H1 (cell line): ENCODE results near the gene SYMPK. TPM values are rescaled to one million over a fixed set of nuclear protein-coding genes. Genes with fewer than 3 reads are reported as not detected.
A peak's percentile ranks its signal among the peaks of the same experiment; 100 is the strongest.

Experiments
- CTCF ChIA-PET: fragments of 300-600 bp; sonication (Branson Sonifier 250); formaldehyde crosslinking; loops from one replicate; lab custom pipeline; 2021; ENCODE audit not compliant: partially characterized antibody; lab: Charles Lee
- POLR2A ChIA-PET: fragments of 300-600 bp; sonication (Branson Sonifier 250); formaldehyde crosslinking; loops from one replicate; lab custom pipeline; 2021; ENCODE audit warnings: inconsistent platforms; ENCODE audit not compliant: partially characterized antibody; lab: Charles Lee
- DNase-seq, 2 experiments: peaks; one replicate each; pipeline versions ENCODE4 v3.0.0 to v3.0.0-alpha.2; 2010 to 2022; ENCODE audit warnings: low spot score in 2 of 2, low read depth in 1 of 2, mixed read lengths in 1 of 2
- FAIRE-seq: peaks from 2 replicates; lab custom pipeline; 2011; peaks lifted over from hg19 to GRCh38; lab: Jason Lieb, UNC
- H2AFZ ChIP-seq: 2 replicates; pipeline ENCODE4 v1.8.1; 2012; ENCODE audit warnings: low read length, inconsistent platforms
- H2AK5ac ChIP-seq: 2 replicates; pipeline ENCODE4 v1.6.1; 2013; ENCODE audit warnings: low read depth, low read length
- H2BK120ac ChIP-seq: replicated peaks from 2 replicates; pipeline ENCODE3; 2013; ENCODE audit warnings: low read depth, low read length, inconsistent platforms
- H2BK12ac ChIP-seq: 2 replicates; pipeline ENCODE4 v1.6.1; 2013; ENCODE audit warnings: low read depth, low read length
- H2BK15ac ChIP-seq: 2 replicates; pipeline ENCODE4 v1.6.1; 2013; ENCODE audit warnings: low read length
- H2BK20ac ChIP-seq: 2 replicates; pipeline ENCODE4 v1.6.1; 2013; ENCODE audit warnings: low read length
- H2BK5ac ChIP-seq: 2 replicates; pipeline ENCODE4 v1.6.1; 2013; ENCODE audit warnings: low read depth, low read length
- H3K14ac ChIP-seq: 2 replicates; pipeline ENCODE4 v1.6.1; 2013; ENCODE audit warnings: inconsistent platforms; ENCODE audit not compliant: insufficient read length
- H3K18ac ChIP-seq: 2 replicates; pipeline ENCODE4 v1.6.1; 2013; ENCODE audit warnings: low read length; ENCODE audit errors: extremely low read depth
- H3K23ac ChIP-seq: 2 replicates; pipeline ENCODE4 v1.6.1; 2013; ENCODE audit warnings: inconsistent platforms; ENCODE audit not compliant: insufficient read length
- H3K23me2 ChIP-seq: 2 replicates; pipeline ENCODE4 v1.6.1; 2013; ENCODE audit warnings: low read depth, low read length
- H3K27ac ChIP-seq: 2 replicates; pipeline ENCODE4 v1.6.1; 2011; ENCODE audit warnings: low read depth, low read length, inconsistent platforms
- H3K27me3 ChIP-seq, 4 experiments: replicated peaks in 1 of 4; 1 replicate in 1 of 4; 2 replicates in 3 of 4; pipeline versions ENCODE4 v1.6.1 to v1.8.1; 2011 to 2013; ENCODE audit warnings: low read length in 3 of 4, mild to moderate bottlenecking in 3 of 4, inconsistent platforms in 2 of 4, mixed read lengths in 2 of 4, moderate library complexity in 1 of 4; ENCODE audit not compliant: control insufficient read depth in 3 of 4, insufficient read depth in 3 of 4; ENCODE audit errors: extremely low read depth in 1 of 4
- H3K36me3 ChIP-seq, 4 experiments: 2 replicates each; pipeline versions ENCODE4 v1.6.1 to v1.8.1; 2011 to 2013; ENCODE audit warnings: mild to moderate bottlenecking in 4 of 4, low read length in 3 of 4, moderate library complexity in 2 of 4, control low read depth in 1 of 4, inconsistent platforms in 1 of 4; ENCODE audit not compliant: insufficient read depth in 4 of 4, control insufficient read depth in 2 of 4
- H3K4ac ChIP-seq: replicated peaks from 2 replicates; pipeline ENCODE3; 2013; ENCODE audit warnings: low read length, low read depth, mixed read lengths, inconsistent platforms; ENCODE audit not compliant: insufficient read length
- H3K4me1 ChIP-seq, 4 experiments: replicated peaks in 1 of 4; 1 replicate in 1 of 4; 2 replicates in 3 of 4; pipeline versions ENCODE4 v1.6.1 to v1.8.1; 2011 to 2013; ENCODE audit warnings: low read length in 3 of 4, inconsistent platforms in 2 of 4, mixed read lengths in 1 of 4; ENCODE audit not compliant: insufficient read depth in 4 of 4, control insufficient read depth in 3 of 4
- H3K4me2 ChIP-seq, 2 experiments: 2 replicates each; pipeline versions ENCODE4 v1.6.1 to v1.8.1; 2011 to 2013; ENCODE audit warnings: low read depth in 2 of 2, low read length in 2 of 2, control low read depth in 1 of 2, inconsistent platforms in 1 of 2, mild to moderate bottlenecking in 1 of 2; ENCODE audit not compliant: insufficient read depth in 1 of 2
- H3K4me3 ChIP-seq, 4 experiments: fragments of 200-600, 300-600 bp in 1 of 4; sonication (generic), shearing (Covaris generic), sonication (Bioruptor Twin) in 1 of 4; 2 replicates each; pipeline versions ENCODE4 v1.5.1 to v1.8.1; 2011 to 2016; ENCODE audit warnings: low read length in 4 of 4, low read depth in 3 of 4, control low read depth in 2 of 4, inconsistent platforms in 2 of 4, mild to moderate bottlenecking in 2 of 4, mixed read lengths in 1 of 4, moderate library complexity in 1 of 4; ENCODE audit not compliant: insufficient read depth in 2 of 4; ENCODE audit errors: extremely low read depth in 1 of 4
- H3K56ac ChIP-seq: replicated peaks from 2 replicates; pipeline ENCODE3; 2013; ENCODE audit warnings: low read depth, mild to moderate bottlenecking, mixed read lengths, low read length, inconsistent platforms; ENCODE audit not compliant: insufficient read length
- H3K79me1 ChIP-seq: 2 replicates; pipeline ENCODE4 v1.6.1; 2013; ENCODE audit warnings: low read depth, low read length, control low read depth
- H3K79me2 ChIP-seq, 2 experiments: 2 replicates each; pipeline versions ENCODE4 v1.6.1 to v1.8.1; 2012 to 2013; ENCODE audit warnings: low read length in 2 of 2, mild to moderate bottlenecking in 2 of 2, inconsistent platforms in 1 of 2; ENCODE audit not compliant: insufficient read depth in 2 of 2, control insufficient read depth in 1 of 2
- H3K9ac ChIP-seq, 4 experiments: replicated peaks in 1 of 4; 1 replicate in 1 of 4; 2 replicates in 3 of 4; pipeline versions ENCODE4 v1.6.1 to v1.8.1; 2011 to 2013; ENCODE audit warnings: low read depth in 3 of 4, low read length in 3 of 4, control low read depth in 2 of 4, mild to moderate bottlenecking in 2 of 4, moderate library complexity in 2 of 4, inconsistent platforms in 1 of 4; ENCODE audit errors: extremely low read depth in 1 of 4
- H3K9me3 ChIP-seq, 2 experiments: 2 replicates each; pipeline versions ENCODE4 v1.6.1 to v1.8.1; 2012 to 2013; ENCODE audit warnings: mild to moderate bottlenecking in 2 of 2, moderate library complexity in 2 of 2, control low read depth in 1 of 2, inconsistent platforms in 1 of 2, low read depth in 1 of 2, low read length in 1 of 2, mixed read lengths in 1 of 2; ENCODE audit not compliant: insufficient read depth in 2 of 2
- H4K20me1 ChIP-seq, 2 experiments: replicated peaks in 1 of 2; 2 replicates each; pipeline versions ENCODE3 to v1.8.1; 2011 to 2013; ENCODE audit warnings: inconsistent platforms in 2 of 2, low read length in 2 of 2, mild to moderate bottlenecking in 1 of 2; ENCODE audit not compliant: insufficient read depth in 2 of 2, control insufficient read depth in 1 of 2
- H4K5ac ChIP-seq: 2 replicates; pipeline ENCODE4 v1.6.1; 2013; ENCODE audit warnings: low read length, low read depth, mixed read lengths, inconsistent platforms; ENCODE audit not compliant: insufficient read length
- H4K8ac ChIP-seq: 2 replicates; pipeline ENCODE4 v1.8.0; 2013; ENCODE audit warnings: mild to moderate bottlenecking, moderate library complexity, low read length, inconsistent platforms; ENCODE audit not compliant: insufficient read depth; ENCODE audit errors: extremely low read depth
- H4K91ac ChIP-seq: replicated peaks from 2 replicates; pipeline ENCODE3; 2013; ENCODE audit warnings: low read length, mixed read lengths, inconsistent platforms; ENCODE audit not compliant: insufficient read length
- ASH2L ChIP-seq: fragments of 200-600, 300-600 bp; sonication (generic); IDR thresholded peaks from one replicate; pipeline ENCODE4 v1.7.1; 2017; ENCODE audit warnings: low read length
- BACH1 ChIP-seq: IDR thresholded peaks from 2 replicates; pipeline ENCODE4 v1.6.1; 2012; ENCODE audit warnings: low read length, improper control_type of control experiment
- EP300 ChIP-seq, 2 experiments: IDR thresholded peaks; 1 replicate in 1 of 2; 2 replicates in 1 of 2; pipeline ENCODE4 v1.6.1; 2011 to 2012; ENCODE audit warnings: low read depth in 2 of 2, low read length in 2 of 2, mild to moderate bottlenecking in 2 of 2, borderline replicate concordance in 1 of 2, inconsistent platforms in 1 of 2, moderate library complexity in 1 of 2
- EZH2 ChIP-seq: fragments of 200-600 bp; sonication (generic); IDR thresholded peaks from 2 replicates; pipeline ENCODE4 v1.7.1; 2012; ENCODE audit warnings: low read depth, mild to moderate bottlenecking, moderate library complexity, low read length, inconsistent platforms; ENCODE audit not compliant: severe bottlenecking
- POLR2A ChIP-seq, 2 experiments: IDR thresholded peaks; 1 replicate in 1 of 2; 2 replicates in 1 of 2; pipeline ENCODE4 v1.6.1; 2011; ENCODE audit warnings: low read depth in 2 of 2, low read length in 2 of 2, mild to moderate bottlenecking in 2 of 2; ENCODE audit errors: control extremely low read depth in 1 of 2
- RFX5 ChIP-seq: IDR thresholded peaks from 2 replicates; pipeline ENCODE4 v1.6.1; 2011; ENCODE audit warnings: low read depth, low read length, improper control_type of control experiment, borderline replicate concordance
- RNF2 ChIP-seq: fragments of 200-900, 300-1000 bp; sonication (generic); IDR thresholded peaks from 2 replicates; pipeline ENCODE4 v1.7.1; 2016; ENCODE audit warnings: borderline replicate concordance, low read depth, mild to moderate bottlenecking, antibody characterized with exemption, low read length; ENCODE audit not compliant: poor library complexity, severe bottlenecking; ENCODE audit errors: missing control alignments
- SIRT6 ChIP-seq: IDR thresholded peaks from one replicate; pipeline ENCODE4 v1.7.1; 2012; ENCODE audit warnings: low read length, inconsistent platforms
- SP2 ChIP-seq: IDR thresholded peaks from 2 replicates; pipeline ENCODE4 v1.6.1; 2012; ENCODE audit warnings: mild to moderate bottlenecking, low read length, inconsistent platforms
- SP4 ChIP-seq: IDR thresholded peaks from 2 replicates; pipeline ENCODE4 v1.6.1; 2012; ENCODE audit warnings: low read length, inconsistent platforms
- SUZ12 ChIP-seq: fragments of 200-600 bp; sonication (generic); IDR thresholded peaks from 2 replicates; pipeline ENCODE4 v1.6.1; 2012; ENCODE audit warnings: mild to moderate bottlenecking, inconsistent platforms, low read length, moderate library complexity, mixed read lengths
- ZNF274 ChIP-seq: IDR thresholded peaks from 2 replicates; pipeline ENCODE4 v1.7.0; 2012; ENCODE audit warnings: low read length, borderline replicate concordance; ENCODE audit errors: extremely low read depth
- WGBS, 2 experiments: shearing (Covaris generic) in 1 of 2; methylation state at CpG; one replicate each; pipeline versions ENCODE4 v1.1.6 to v1.1.7; 2013 to 2015; ENCODE audit warnings: low lambda C conversion rate in 2 of 2, mixed read lengths in 2 of 2, inconsistent platforms in 1 of 2, low coverage in 1 of 2, missing lambda C conversion rate in 1 of 2; ENCODE audit not compliant: insufficient replicate concordance in 2 of 2, insufficient coverage in 1 of 2, insufficient read length in 1 of 2; ENCODE audit errors: extremely low coverage in 1 of 2, missing lambda C conversion rate in 1 of 2; 5-methylcytosine and 5-hydroxymethylcytosine counted together
- polyA plus RNA-seq, 7 experiments: library from polyadenylated mRNA; depleted of rRNA in 3 of 7; stranded (reverse) in 5 of 7; unstranded in 2 of 7; fragments of >200 nt in 5 of 7; fragments of 200-250 nt in 2 of 7; gene quantifications; 1 replicate in 5 of 7; 2 replicates in 1 of 7; 4 replicates in 1 of 7; pipeline versions ENCODE4 v1.2.1 to v1.2.3, GENCODE V29; 2011 to 2013; ENCODE audit warnings: missing spikeins in 2 of 7, mixed read lengths in 2 of 7
- total RNA-seq: library from RNA; stranded (reverse); fragmentation: NEBNext Ultra II Directional; extraction: Animal tissue kit (Norgen Biotek cat#: 25700); gene quantifications from 2 replicates; pipeline ENCODE4 v1.2.1, GENCODE V29; 2021

SYMPK gene
- total and polyA plus RNA-seq, 2 of the 8 experiments (the other 6 are each of a cell fraction or from before 2014, with no cell fraction given), result 93.6 to 99.5 TPM

GRCh38 chr19:45772130-45772840, 90.7 kb downstream of the SYMPK start:
- Histone ChIP-seq H2BK20ac (no peak overlapping the region), H3K23ac (no peak overlapping the region), H3K9me3 (no peaks in the 10 kb centered on the region), H2BK120ac (no peak overlapping the region), H2AK5ac (no peak overlapping the region), H2BK12ac (no peak overlapping the region), H3K27ac (no peak overlapping the region), H2AFZ (no peak overlapping the region), H3K9ac (no peak overlapping the region), H3K4me2 (no peak overlapping the region; a peak in 1 of 4 replicates), H3K18ac (no peak overlapping the region)
- no peak for TF ChIP-seq RFX5
- TF ChIP-seq SUZ12, result no peak
- TF ChIP-seq SP2, result no peak
- TF ChIP-seq POLR2A (IDR thresholded peaks at IDR 0.05; ENCODE audit: control extremely low read depth in 1 of 2, low read depth in 2 of 2, low read length in 2 of 2), result no peak
- TF ChIP-seq EZH2, result no peak
- no peak for TF ChIP-seq RNF2
- no peak for TF ChIP-seq EP300 (IDR thresholded peaks at IDR 0.05; ENCODE audit: borderline replicate concordance in 1 of 2, low read depth in 2 of 2, low read length in 2 of 2)
- TF ChIP-seq SIRT6, result no peak
- no peak for TF ChIP-seq ASH2L
- TF ChIP-seq BACH1, result no peak
- no peak for TF ChIP-seq ZNF274
- TF ChIP-seq SP4, result no peak
- TF ChIP-seq, all 59 proteins: peak for 0
- H4K91ac ChIP-seq, result no peak overlapping the region
- no peaks in the 10 kb centered on the region for H3K27me3 ChIP-seq
- peaks cover 26% of the 10 kb centered on the region for H3K23me2 ChIP-seq
- no peaks in the 10 kb centered on the region for H3K79me1 ChIP-seq
- H4K8ac ChIP-seq, result no peak overlapping the region
- DNase-seq, result no peak
- H3K79me2 ChIP-seq, result no peaks in the 10 kb centered on the region
- peak overlapping the region; percentile 46; the same call in 1 of the 2 replicates for H2BK15ac ChIP-seq
- no peak overlapping the region for H3K4ac ChIP-seq
- H4K20me1 ChIP-seq, result no peaks in the 10 kb centered on the region
- peaks cover 0 to 7% (median 5%) of the 10 kb centered on the region in 4 experiments; a peak in 4 of 7 replicates for H3K4me1 ChIP-seq
- no peak overlapping the region for H3K14ac ChIP-seq
- no peak overlapping the region for H3K4me3 ChIP-seq
- H4K5ac ChIP-seq, result no peak overlapping the region
- 85% methylated on average over 14 of the region's 14 CpGs; no CpG with 5 or more reads in 1 of the 2 experiments for WGBS, 2 experiments
- ChIA-PET CTCF (interaction anchor here (0.6 to 6.7 kb wide), 11 partner anchors 9 to 73 kb away, joined by 3 to 55 read pairs (median 4); partner anchors contain the start of genes DMPK, DMWD, FBXO46 and MEIOSIN), POLR2A (interaction anchor here (0.6 to 16.2 kb wide), 16 partner anchors 8 to 372 kb away, joined by 3 to 284 read pairs (median 6); partner anchors contain the start of genes DMPK, FBXO46, MEIOSIN and RSPH6A)
- no peak overlapping the region for H3K56ac ChIP-seq
- no peak overlapping the region for H2BK5ac ChIP-seq
- FAIRE-seq, result no peak
- peaks cover 3 to 8% (median 5%) of the 10 kb centered on the region in 4 experiments; a peak in 5 of 8 replicates for H3K36me3 ChIP-seq
